ENCODE measurements around the gene FSIP1.
A peak's percentile ranks its signal among the peaks of the same experiment; 100 is the strongest.

The FSIP1 gene

GRCh38 chr15:39593656-39594445 lies 188.8 kb downstream of the FSIP1 start:
- DNase-seq (ENCODE audit: low read depth in 2 of 2), result no peak

GRCh38 chr15:39593071-39593655 lies 189.5 kb downstream of the FSIP1 start:
- DNase-seq (ENCODE audit: low read depth in 2 of 2), result no peak

GRCh38 chr15:39592500-39592899 lies 190.1 kb downstream of the FSIP1 start:
- DNase-seq (ENCODE audit: low read depth in 2 of 2), result no peak

GRCh38 chr15:39591896-39592315 lies 190.7 kb downstream of the FSIP1 start:
- DNase-seq (ENCODE audit: low read depth in 2 of 2), result no peak

GRCh38 chr15:39591141-39591895 lies 191.3 kb downstream of the FSIP1 start:
- no peak for DNase-seq (ENCODE audit: low read depth in 2 of 2)

GRCh38 chr15:39589815-39590644 lies 192.6 kb downstream of the FSIP1 start:
- DNase-seq (ENCODE audit: low read depth in 2 of 2), result no peak

GRCh38 chr15:39589193-39589814 lies 193.3 kb downstream of the FSIP1 start:
- no peak for DNase-seq (ENCODE audit: low read depth in 2 of 2)

- DNase-seq (ENCODE audit: low read depth in 2 of 2), result no peak
These were observed 194.0 kb downstream of the FSIP1 start for GRCh38 chr15:39588531-39589192.

GRCh38 chr15:39587731-39588530 lies 194.7 kb downstream of the FSIP1 start:
- DNase-seq (ENCODE audit: low read depth in 2 of 2), result no peak

- DNase-seq (ENCODE audit: low read depth in 2 of 2), result no peak
These were observed 195.4 kb downstream of the FSIP1 start for GRCh38 chr15:39587096-39587721.

GRCh38 chr15:39586387-39587095 lies 196.1 kb downstream of the FSIP1 start:
- DNase-seq (ENCODE audit: low read depth in 2 of 2), result no peak

GRCh38 chr15:39585871-39586301 lies 196.8 kb downstream of the FSIP1 start:
- DNase-seq (ENCODE audit: low read depth in 2 of 2), result no peak

- DNase-seq (ENCODE audit: low read depth in 2 of 2), result no peak
These were observed 197.2 kb downstream of the FSIP1 start for GRCh38 chr15:39585389-39585841.

- DNase-seq (ENCODE audit: low read depth in 2 of 2), result no peak
These were observed 197.8 kb downstream of the FSIP1 start for GRCh38 chr15:39584662-39585388.

- DNase-seq (ENCODE audit: low read depth in 2 of 2), result no peak
These were observed 198.4 kb downstream of the FSIP1 start for GRCh38 chr15:39584266-39584659.

- DNase-seq (ENCODE audit: low read depth in 2 of 2), result peak in 1 of 2 experiments; percentile 21
These were observed 198.9 kb downstream of the FSIP1 start for GRCh38 chr15:39583596-39584265.

- no peak for DNase-seq (ENCODE audit: low read depth in 2 of 2)
These were observed 199.6 kb downstream of the FSIP1 start for GRCh38 chr15:39582977-39583595.

All from stimulated activated CD4-positive, alpha-beta T cell treated with anti-CD3 and anti-CD28 coated beads, Interleukin-12 subunit alpha, Interleukin-12 subunit beta, amount 100 ng/mL, for 24 hours (primary cell).